CD14-positive monocyte (primary cell): ENCODE data around the gene CLPSL2. TPM values are rescaled to one million over a fixed set of nuclear protein-coding genes. Genes with fewer than 3 reads are reported as not detected.
A peak's percentile ranks its signal among the peaks of the same experiment; 100 is the strongest.

Source experiments
- DNase-seq, 3 donors: peaks; one replicate each; pipeline ENCODE4 v3.0.0-alpha.2; 2011 to 2022
- H2AFZ ChIP-seq: 2 replicates; pipeline ENCODE4 v1.6.0; 2012; ENCODE audit warnings: mild to moderate bottlenecking, low read depth, low read length, inconsistent platforms; ENCODE audit not compliant: insufficient read depth, poor library complexity, severe bottlenecking
- H3K27ac ChIP-seq, 2 donors: 1 replicate in 1 of 2; 2 replicates in 1 of 2; pipeline ENCODE4 v1.5.1; 2012 to 2013; ENCODE audit warnings: low read length in 2 of 2, control low read depth in 1 of 2, inconsistent platforms in 1 of 2, low read depth in 1 of 2, mild to moderate bottlenecking in 1 of 2
- H3K27me3 ChIP-seq, 2 donors: one replicate each; pipeline versions ENCODE4 v1.6.0 to v1.6.1; 2011 to 2013; ENCODE audit warnings: low read length in 2 of 2; ENCODE audit not compliant: control insufficient read depth in 2 of 2, insufficient read depth in 2 of 2
- H3K36me3 ChIP-seq, 2 donors: replicated peaks in 1 of 2; 1 replicate in 1 of 2; 2 replicates in 1 of 2; pipeline versions ENCODE4 v1.5.1 to v1.6.1; 2012 to 2013; ENCODE audit warnings: low read length in 2 of 2, control low read depth in 1 of 2, inconsistent platforms in 1 of 2, mild to moderate bottlenecking in 1 of 2; ENCODE audit not compliant: insufficient read depth in 2 of 2, control insufficient read depth in 1 of 2
- H3K4me1 ChIP-seq, 2 donors: 1 replicate in 1 of 2; 2 replicates in 1 of 2; pipeline versions ENCODE4 v1.5.1 to v1.6.1; 2012 to 2013; ENCODE audit warnings: low read length in 2 of 2, control low read depth in 1 of 2, inconsistent platforms in 1 of 2, mild to moderate bottlenecking in 1 of 2, moderate library complexity in 1 of 2; ENCODE audit not compliant: insufficient read depth in 2 of 2, control insufficient read depth in 1 of 2
- H3K4me2 ChIP-seq: replicated peaks from 2 replicates; pipeline ENCODE3; 2012; ENCODE audit warnings: low read length, moderate library complexity, mild to moderate bottlenecking; ENCODE audit not compliant: poor library complexity, severe bottlenecking; ENCODE audit errors: extremely low read depth
- H3K4me3 ChIP-seq, 3 experiments: fragments of 200-600 bp in 1 of 3; sonication (generic) in 1 of 3; replicated peaks in 1 of 3; 1 replicate in 2 of 3; 2 replicates in 1 of 3; pipeline ENCODE4 v1.5.1; 2011 to 2013; ENCODE audit warnings: low read length in 3 of 3, mild to moderate bottlenecking in 3 of 3, control low read depth in 2 of 3, low read depth in 2 of 3, inconsistent platforms in 1 of 3, moderate library complexity in 1 of 3
- H3K79me2 ChIP-seq: 2 replicates; pipeline ENCODE4 v1.6.0; 2012; ENCODE audit warnings: mild to moderate bottlenecking, control low read depth, inconsistent platforms, low read length, moderate library complexity; ENCODE audit not compliant: insufficient read depth
- H3K9ac ChIP-seq: 2 replicates; pipeline ENCODE4 v1.6.0; 2017; ENCODE audit warnings: low read length, mild to moderate bottlenecking; ENCODE audit not compliant: insufficient read depth, poor library complexity, severe bottlenecking
- H3K9me3 ChIP-seq, 2 donors: replicated peaks in 1 of 2; 1 replicate in 1 of 2; 2 replicates in 1 of 2; pipeline versions ENCODE4 v1.5.1 to v1.6.1; 2012 to 2013; ENCODE audit warnings: low read length in 2 of 2, control low read depth in 1 of 2; ENCODE audit not compliant: control insufficient read depth in 1 of 2, insufficient read depth in 1 of 2
- H4K20me1 ChIP-seq: 2 replicates; pipeline ENCODE4 v1.6.0; 2012; ENCODE audit warnings: mild to moderate bottlenecking, low read length, control low read depth, moderate library complexity; ENCODE audit not compliant: insufficient read depth
- H3K27ac Mint-ChIP-seq, 7 donors: one replicate each; pipeline ENCODE4 v1.8.0; 2020; ENCODE audit warnings: mild to moderate bottlenecking in 7 of 7, mixed read lengths in 7 of 7, moderate library complexity in 6 of 7, inconsistent platforms in 2 of 7
- H3K27me3 Mint-ChIP-seq, 3 donors: one replicate each; pipeline ENCODE4 v1.8.0; 2021 to 2022; ENCODE audit warnings: low read depth in 3 of 3, mild to moderate bottlenecking in 3 of 3, mixed read lengths in 3 of 3, moderate library complexity in 3 of 3, inconsistent platforms in 1 of 3
- H3K36me3 Mint-ChIP-seq, 2 donors: one replicate each; pipeline ENCODE4 v1.8.0; 2020; ENCODE audit warnings: mixed read lengths in 2 of 2, inconsistent platforms in 1 of 2, mild to moderate bottlenecking in 1 of 2
- H3K4me1 Mint-ChIP-seq: one replicate; pipeline ENCODE4 v1.8.0; 2020; ENCODE audit warnings: mild to moderate bottlenecking, mixed read lengths
- H3K4me3 Mint-ChIP-seq, 2 donors: one replicate each; pipeline ENCODE4 v1.8.0; 2020; ENCODE audit warnings: mild to moderate bottlenecking in 2 of 2, mixed read lengths in 2 of 2, moderate library complexity in 1 of 2
- H3K9me3 Mint-ChIP-seq, 7 donors: one replicate each; pipeline ENCODE4 v1.8.0; 2020 to 2022; ENCODE audit warnings: mixed read lengths in 7 of 7, mild to moderate bottlenecking in 6 of 7, moderate library complexity in 6 of 7, inconsistent platforms in 2 of 7
- WGBS: methylation state at CpG from one replicate; pipeline ENCODE4 v1.1.5; 2013; ENCODE audit warnings: missing lambda C conversion rate; ENCODE audit not compliant: insufficient coverage; 5-methylcytosine and 5-hydroxymethylcytosine counted together
- intact Hi-C, 2 donors: fragments of 100-400 bp; cut with micrococcal nuclease; formaldehyde crosslinking; loops; one replicate each; pipeline versions ENCODE4 v1.15.0 to v1.15.1; 2023
- polyA plus RNA-seq, 3 donors: library from polyadenylated mRNA; depleted of rRNA in 1 of 3; unstranded in 2 of 3; stranded (reverse) in 1 of 3; fragments of 300-500 nt in 2 of 3; fragments of >200 nt in 1 of 3; fragmentation: Illumina TruSeq in 2 of 3; gene quantifications; 1 replicate in 2 of 3; 2 replicates in 1 of 3; pipeline ENCODE4 v1.2.3, GENCODE V29; 2012 to 2021
- TF ChIP-seq, protein P1 (sequence below): fragments of 200-600 bp; IDR thresholded peaks from one replicate; pipeline ENCODE4 v1.8.0; 2022; ENCODE audit warnings: antibody characterized with exemption, mild to moderate bottlenecking

CLPSL2 gene
- polyA plus RNA-seq, 3 donors, result not detected

DNA sequence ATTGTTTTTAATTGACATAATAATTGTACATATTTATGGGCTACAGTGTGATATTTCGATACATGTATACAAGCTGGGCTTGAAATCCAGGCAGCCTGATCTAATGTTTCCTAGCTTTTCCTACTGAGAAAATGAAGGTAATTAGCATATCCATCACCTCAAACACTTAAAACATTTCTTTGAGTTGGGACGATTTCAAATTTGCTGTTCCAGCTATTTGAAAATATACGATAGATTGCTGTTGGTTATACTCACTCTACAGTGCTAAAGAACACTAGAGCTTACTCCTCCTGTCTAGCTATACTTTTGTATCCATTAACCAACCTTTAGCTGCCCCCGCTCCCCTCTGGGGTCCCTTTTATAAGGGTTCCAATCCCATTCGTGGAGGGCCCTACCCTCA, 33.4 kb downstream of the CLPSL2 start:
- H3K27ac Mint-ChIP-seq, result no peak overlapping the region
- Histone ChIP-seq H3K4me2 (no peak overlapping the region), H3K9me3 (no peaks in the 10 kb centered on the region), H2AFZ (no peak overlapping the region), H4K20me1 (no peaks in the 10 kb centered on the region), H3K4me1 (peaks cover 4 to 7% of the 10 kb centered on the region in 2 donors), H3K27ac (no peak overlapping the region), H3K79me2 (no peaks in the 10 kb centered on the region), H3K4me3 (no peak overlapping the region), H3K9ac (no peak overlapping the region), H3K27me3 (no peaks in the 10 kb centered on the region), H3K36me3 (no peaks in the 10 kb centered on the region)
- H3K4me3 Mint-ChIP-seq, result no peak overlapping the region
- TF ChIP-seq, protein P1, sequence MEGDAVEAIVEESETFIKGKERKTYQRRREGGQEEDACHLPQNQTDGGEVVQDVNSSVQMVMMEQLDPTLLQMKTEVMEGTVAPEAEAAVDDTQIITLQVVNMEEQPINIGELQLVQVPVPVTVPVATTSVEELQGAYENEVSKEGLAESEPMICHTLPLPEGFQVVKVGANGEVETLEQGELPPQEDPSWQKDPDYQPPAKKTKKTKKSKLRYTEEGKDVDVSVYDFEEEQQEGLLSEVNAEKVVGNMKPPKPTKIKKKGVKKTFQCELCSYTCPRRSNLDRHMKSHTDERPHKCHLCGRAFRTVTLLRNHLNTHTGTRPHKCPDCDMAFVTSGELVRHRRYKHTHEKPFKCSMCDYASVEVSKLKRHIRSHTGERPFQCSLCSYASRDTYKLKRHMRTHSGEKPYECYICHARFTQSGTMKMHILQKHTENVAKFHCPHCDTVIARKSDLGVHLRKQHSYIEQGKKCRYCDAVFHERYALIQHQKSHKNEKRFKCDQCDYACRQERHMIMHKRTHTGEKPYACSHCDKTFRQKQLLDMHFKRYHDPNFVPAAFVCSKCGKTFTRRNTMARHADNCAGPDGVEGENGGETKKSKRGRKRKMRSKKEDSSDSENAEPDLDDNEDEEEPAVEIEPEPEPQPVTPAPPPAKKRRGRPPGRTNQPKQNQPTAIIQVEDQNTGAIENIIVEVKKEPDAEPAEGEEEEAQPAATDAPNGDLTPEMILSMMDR, result no peak
- 17% methylated on average over 1 of the region's 5 CpGs for WGBS
- peaks cover 0 to 4% (median 0%) of the 10 kb centered on the region in 7 donors for H3K9me3 Mint-ChIP-seq
- intact Hi-C loops, result no loop called here
- no peak for DNase-seq
- H3K4me1 Mint-ChIP-seq, result peaks cover 7% of the 10 kb centered on the region
- H3K36me3 Mint-ChIP-seq, result no peaks in the 10 kb centered on the region
- peaks cover 8 to 17% (median 12%) of the 10 kb centered on the region in 3 donors for H3K27me3 Mint-ChIP-seq

DNA sequence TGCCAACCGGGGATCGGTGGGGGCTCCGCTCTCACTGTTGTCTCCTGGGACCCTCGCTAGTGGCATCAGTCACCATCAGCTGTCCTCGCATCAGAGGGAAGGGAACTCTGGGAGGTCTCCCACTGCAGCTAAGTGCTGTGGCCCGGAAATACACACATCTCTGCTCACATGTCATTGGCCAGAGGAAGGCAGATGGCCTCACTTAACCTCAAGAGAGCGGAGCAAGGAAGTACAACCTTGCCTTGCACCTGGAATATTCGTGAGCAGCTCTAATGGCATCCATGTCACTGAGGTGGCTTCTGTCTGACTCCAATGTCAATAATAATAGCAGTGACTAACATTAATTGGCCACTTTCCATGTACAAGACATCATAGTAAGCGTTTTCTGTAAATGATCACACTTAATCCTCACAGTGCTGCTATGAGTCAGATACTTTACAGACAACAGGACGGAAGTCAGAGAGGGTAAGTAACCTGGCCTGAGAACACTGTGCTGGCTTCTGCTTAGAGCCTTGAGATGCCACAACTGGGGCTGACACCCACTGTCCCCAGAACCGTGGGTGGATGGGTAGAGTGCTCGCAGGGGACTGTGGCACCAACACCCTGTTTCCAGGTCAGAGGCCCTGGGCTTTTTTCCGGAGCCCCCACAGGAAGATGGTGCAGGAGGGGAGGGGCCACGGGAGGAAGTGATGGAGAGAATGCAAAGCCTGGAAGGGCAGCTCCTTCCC, 34.7 kb downstream of the CLPSL2 start:
- no peak for DNase-seq
- WGBS, result 88% methylated on average over 10 of the region's 14 CpGs
- no peak overlapping the region for H3K4me3 ChIP-seq
- TF ChIP-seq, protein P1, result no peak
- Mint-ChIP-seq H3K27ac (peak overlapping the region in 1 of 7 donors; percentile 58), H3K4me3 (no peak overlapping the region), H3K36me3 (no peaks in the 10 kb centered on the region), H3K9me3 (peaks cover 0 to 9% (median 4%) of the 10 kb centered on the region in 7 donors), H3K27me3 (peaks cover 6 to 14% (median 9%) of the 10 kb centered on the region in 3 donors), H3K4me1 (peaks cover 6% of the 10 kb centered on the region)
- no peaks in the 10 kb centered on the region for H3K36me3 ChIP-seq
- no peaks in the 10 kb centered on the region for H4K20me1 ChIP-seq
- peaks cover 4 to 7% of the 10 kb centered on the region in 2 donors for H3K4me1 ChIP-seq
- no peaks in the 10 kb centered on the region for H3K9me3 ChIP-seq
- intact Hi-C loops, result no loop called here
- H3K79me2 ChIP-seq, result no peaks in the 10 kb centered on the region
- H3K27ac ChIP-seq, result no peak overlapping the region
- no peak overlapping the region for H3K9ac ChIP-seq
- no peak overlapping the region for H3K4me2 ChIP-seq
- H2AFZ ChIP-seq, result no peak overlapping the region
- no peaks in the 10 kb centered on the region for H3K27me3 ChIP-seq
